AG08395 (cell line): ENCODE data around the gene CDCA8.
"Not testable (repeated sequence)": the region's sequence is repeated elsewhere in the genome, so short reads cannot be mapped to it uniquely, and the experiment has no call there.

Experiments
- DNase-seq: peaks from one replicate; pipeline ENCODE4 v3.0.0; 2012; ENCODE audit warnings: mixed read lengths, low spot score

CDCA8 gene

DNA sequence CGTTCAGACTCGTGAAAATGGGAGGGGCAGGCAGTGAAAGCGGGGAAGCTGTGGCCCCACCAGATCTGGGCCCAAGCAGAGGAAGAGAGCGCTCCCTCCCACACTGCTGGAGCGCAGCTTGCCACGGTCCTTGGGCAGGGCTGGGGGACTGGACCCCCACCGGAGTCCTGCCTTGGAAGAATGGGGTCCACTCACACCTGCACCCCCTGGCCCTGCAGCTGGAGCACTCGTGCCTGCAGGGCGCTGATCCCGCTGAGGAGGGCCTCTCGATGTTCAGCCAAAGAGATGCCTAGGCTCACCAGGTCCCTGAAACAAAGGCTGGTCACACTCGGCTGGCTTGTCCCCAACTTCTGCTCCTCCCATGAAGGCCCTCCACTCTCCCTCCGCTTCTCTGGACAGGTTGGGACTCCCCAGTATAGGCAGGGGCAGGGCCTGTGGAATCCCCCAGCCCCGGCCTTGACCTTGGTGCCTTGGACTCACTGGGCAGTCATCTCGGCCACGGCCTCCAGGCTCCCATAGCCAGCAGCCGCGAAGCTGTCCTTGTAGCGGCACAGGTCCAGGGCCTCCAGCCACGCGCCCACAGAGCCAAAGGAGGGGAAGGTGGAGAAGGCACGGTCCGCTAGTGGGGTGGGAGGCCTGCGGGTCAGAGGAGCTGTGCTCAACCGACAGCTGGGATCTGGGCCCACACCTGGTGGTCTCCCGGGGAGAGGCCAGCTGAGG, 26.0 kb downstream of the CDCA8 start:
- DNase-seq: no peak

DNA sequence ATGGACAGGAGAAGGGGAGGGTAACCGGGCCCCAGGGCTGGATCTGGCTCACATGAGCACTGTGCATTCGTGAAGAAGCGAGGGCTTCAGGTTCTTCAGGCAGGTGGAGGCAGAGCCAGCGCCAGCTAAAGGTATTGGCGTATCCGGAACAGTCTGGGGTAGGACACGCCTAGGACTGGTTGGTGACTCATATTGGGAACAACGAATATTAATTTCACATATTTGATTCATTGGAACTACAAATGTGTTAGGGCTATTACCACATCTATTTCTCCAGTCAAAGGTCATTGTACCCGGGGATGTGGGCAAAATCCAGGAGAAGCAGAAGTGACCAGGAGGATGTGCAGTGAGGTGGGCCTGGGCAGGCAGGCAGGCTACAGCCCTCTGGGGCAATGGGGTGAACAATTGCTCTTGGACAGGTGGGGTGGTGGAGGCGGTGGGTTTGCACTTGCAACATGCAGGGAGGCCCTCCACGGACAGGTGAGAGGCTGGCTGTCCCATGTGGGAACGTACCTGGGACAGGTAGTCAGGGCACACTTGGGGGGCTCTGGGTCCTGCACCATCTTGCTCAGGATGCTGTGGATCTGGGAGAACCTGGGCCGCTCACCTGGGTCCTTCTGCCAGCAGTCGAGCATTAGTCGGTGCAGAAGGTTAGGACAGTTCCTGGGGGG, 26.7 kb downstream of the CDCA8 start:
- no peak for DNase-seq

DNA sequence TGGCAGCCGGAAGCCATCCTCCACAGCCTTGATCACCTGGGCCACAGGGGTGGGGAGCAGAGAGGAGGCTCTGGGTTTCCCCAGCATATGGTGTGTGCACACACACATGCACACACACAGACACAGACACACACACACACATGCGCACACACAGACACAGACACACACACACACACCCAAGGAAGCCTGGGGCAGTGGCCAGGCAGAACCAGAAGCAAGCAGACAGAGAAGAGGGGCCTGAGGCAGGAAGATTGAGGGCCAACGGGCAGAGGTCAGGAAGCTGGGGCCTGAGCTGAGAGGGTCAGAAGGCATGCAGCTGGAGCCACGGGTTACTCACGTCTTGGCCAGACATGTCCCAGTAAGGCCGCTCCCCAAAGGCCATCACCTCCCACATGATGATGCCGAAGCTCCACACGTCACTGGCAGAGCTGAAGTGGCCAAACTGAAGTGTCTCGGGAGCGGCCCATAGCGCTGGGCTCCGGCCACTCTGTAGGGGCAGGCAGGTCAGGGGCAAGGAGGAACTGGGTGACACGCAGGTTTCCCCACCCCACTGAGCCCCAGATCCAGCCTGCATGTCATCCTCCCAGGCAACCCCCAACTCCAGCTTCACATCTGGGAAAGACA, 27.4 kb downstream of the CDCA8 start:
- DNase-seq: no peak

DNA sequence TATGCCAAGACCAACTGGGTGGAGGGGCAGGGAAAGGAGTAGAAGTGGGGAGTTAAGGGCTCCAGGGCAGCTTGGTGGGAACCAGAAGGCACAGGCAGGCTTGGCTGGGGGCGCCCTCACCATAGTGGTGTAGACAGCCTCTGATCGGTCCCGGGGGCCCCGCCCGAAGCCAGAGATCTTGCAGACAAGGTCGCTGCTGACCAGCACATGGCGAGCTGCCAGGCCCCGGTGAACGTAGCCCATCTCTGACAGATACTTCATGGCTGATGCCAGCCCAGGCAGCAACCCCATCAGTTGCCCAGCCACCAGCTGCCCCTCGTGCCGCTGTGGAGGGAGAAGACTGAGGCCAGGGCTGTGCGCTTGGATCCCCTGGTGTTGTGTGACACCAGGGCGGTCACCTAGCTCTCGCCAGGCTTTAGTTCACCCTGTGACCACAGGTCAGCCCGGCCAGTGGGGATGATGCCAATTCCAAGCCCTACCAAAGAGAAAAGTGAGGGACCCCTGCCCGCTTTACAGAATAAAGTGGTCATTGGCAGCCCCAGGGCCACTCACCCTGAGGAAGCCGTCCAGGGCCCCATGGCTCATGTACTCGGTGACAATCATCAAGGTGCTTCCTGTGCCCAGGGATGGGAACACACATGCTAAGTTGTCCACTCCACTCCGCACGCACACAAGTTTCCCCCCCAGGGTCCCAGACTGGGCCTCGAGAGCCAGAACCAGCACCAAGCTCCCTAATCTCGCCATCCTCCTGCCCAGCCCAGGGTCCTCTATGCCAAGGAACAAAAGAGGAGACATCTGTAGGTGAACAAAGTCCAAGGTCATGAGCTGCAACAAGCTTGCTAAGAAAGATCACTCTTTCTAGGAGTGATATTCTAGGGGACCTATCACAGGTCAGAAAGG, 28.2 kb downstream of the CDCA8 start:
- no peak for DNase-seq

DNA sequence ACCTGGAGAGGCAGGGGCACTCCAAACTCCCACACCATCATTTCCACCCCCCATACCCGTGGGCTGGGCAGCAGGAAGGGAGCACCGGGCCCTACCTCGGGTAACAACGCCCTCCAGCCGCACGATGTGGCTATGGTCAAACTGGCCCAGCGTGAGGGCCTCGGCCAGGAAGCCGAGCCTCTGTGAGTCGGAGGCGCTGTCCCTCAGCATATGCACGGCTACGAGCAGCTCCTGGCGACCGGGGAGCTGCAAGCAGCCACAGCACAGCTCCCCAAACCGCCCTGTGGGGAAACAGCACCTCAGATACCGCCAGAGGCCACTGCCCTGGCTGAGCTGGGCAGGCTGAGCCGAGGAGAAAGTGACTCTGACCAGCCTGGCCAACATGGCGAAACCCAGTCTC, 29.2 kb downstream of the CDCA8 start:
- no peak for DNase-seq

DNA sequence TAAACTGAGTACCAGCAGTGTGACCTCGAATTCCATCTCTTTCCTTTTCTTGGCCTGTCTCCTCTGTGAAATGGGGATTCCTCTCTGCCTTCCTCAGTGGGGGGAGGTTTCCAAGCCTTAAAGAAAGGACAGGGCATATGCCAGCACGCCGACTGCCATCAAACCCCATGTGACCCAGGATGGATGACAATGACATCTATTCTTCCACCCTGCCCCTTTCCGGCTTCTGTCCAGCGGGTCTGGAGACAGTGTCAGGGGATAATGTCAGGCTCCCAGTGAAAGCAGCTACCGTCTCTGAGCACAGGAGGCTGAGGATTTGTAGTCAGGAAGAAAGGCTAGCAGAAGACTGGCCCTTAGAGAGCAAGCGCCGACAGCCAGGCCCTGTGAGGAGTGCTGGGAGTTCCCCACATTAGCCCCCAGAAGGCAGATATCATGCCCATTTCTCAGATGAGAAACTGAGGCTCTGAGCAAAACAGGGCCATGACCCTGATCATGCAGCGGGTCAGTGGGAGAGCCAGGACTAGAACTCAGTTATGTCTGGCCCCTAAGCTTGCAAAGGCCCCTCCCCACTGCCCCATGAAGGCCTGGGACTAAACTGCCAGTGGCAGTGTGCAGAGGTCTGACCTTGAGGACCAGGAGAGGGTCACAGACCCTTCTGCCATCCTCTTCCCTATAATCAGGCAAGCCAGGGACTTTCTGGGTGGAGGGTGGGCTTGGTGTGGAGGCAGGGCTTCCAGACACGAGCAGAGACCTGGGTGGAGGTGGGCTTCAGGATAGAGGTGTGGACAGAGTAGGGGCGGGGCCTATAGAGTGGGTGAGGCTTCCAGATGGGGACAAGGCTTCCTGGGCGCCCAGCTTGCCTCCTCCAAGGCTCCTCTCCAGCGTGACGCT, 30.1 kb downstream of the CDCA8 start:
- DNase-seq: no peak

DNA sequence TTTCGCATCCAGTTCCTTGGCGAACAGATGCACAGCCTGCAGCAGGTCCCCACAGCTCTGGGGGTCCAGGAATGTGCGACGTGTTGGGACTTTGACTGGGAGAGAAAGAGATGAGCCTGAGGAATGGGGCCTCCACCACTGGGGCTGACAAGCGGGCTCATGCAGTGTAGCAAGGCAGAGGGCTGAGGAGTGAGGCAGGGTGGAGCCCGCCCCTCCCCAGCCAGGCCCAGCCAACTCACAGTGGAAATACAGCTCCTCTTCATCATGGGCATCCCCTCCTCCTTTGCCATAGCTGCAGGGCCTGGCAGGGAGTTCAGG, 30.7 kb downstream of the CDCA8 start:
- no peak for DNase-seq

DNA sequence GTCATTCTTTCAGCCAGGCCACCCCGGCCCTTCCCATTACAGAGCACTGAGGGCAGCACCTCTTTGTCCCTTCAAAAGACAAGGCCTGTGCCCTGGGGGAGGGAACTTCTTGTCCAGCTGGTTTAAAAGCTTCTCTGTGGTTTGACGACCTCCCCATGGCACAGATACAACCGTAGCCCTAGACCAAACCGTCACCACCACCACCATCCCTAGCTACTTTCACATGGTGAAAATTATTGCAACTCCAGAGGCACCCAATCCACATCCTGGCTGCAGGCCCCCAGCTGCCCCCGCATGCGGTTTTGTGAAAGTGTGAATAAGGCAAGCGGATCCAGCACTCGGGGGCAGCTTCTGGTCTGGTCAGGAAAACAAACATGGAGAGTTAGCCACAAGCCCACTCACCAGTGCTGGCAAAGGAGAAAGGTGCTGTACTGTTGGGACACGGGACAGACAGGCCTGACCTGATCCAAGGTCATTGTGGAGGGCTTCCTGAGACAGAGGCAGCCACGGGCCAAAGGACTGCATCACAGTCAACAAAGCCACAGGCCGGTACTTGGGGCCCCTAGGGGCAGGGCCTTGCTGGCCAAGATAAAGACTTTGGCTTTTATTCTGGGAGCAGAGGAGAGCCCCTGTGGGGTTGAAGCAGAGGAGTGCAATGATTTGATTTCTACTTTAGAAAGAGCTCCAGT, 31.2 kb downstream of the CDCA8 start:
- no peak for DNase-seq

DNA sequence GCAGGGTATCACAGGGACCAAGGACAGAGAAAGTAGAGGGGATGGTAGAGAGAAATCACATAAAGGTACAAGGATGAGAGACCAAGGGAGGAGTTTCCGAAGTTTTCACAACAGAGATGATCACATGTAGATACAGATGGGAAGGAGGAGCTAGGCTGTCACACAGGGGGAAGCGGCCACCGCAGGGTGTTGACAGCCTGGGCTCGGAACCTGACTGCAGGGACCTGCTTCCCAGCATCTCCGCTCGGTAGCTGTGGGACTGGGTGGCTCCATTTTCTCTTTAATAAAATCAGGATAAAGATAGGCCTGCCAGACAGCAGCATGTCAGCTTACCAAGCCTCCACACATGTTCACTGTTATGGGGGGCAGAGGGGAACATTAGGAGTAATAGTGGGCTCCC, 32.3 kb downstream of the CDCA8 start:
- DNase-seq: no peak

DNA sequence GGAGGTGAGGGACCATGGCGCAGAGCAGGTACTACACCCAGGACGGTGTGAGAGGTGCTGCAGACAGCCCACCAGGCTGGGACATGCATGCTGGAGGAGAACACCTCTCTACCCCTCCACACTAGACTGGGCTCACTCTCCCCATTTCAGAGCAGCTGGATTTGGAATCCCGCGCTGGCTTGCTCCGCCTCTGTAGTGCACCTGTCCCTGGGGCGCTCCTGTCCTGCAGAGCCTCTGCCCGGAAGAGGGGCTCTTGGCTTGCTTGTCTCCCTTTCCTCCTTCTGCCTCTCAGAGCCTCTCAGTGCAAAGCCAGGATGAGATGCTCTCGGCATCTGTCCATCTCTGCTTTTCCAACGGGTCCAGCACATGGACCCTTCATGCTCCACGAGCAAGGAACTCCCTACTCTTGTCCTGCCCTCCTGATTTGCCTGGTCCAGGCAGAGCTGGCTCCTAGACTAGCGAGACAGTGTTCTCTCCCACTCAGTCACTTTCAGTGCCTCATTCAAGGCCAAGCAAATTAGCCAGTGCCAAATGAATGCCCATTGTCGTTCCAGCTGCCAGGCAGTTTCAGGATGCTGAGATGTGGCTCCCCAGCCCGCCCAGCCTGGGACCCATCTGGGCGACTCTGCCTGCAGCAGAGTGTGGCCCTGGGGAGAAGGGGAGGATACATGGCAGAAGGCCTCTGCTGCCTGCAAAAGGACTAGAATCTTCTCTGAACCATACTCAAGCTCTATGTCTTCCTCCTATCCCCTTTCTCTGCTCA, 33.7 kb downstream of the CDCA8 start:
- no peak for DNase-seq

DNA sequence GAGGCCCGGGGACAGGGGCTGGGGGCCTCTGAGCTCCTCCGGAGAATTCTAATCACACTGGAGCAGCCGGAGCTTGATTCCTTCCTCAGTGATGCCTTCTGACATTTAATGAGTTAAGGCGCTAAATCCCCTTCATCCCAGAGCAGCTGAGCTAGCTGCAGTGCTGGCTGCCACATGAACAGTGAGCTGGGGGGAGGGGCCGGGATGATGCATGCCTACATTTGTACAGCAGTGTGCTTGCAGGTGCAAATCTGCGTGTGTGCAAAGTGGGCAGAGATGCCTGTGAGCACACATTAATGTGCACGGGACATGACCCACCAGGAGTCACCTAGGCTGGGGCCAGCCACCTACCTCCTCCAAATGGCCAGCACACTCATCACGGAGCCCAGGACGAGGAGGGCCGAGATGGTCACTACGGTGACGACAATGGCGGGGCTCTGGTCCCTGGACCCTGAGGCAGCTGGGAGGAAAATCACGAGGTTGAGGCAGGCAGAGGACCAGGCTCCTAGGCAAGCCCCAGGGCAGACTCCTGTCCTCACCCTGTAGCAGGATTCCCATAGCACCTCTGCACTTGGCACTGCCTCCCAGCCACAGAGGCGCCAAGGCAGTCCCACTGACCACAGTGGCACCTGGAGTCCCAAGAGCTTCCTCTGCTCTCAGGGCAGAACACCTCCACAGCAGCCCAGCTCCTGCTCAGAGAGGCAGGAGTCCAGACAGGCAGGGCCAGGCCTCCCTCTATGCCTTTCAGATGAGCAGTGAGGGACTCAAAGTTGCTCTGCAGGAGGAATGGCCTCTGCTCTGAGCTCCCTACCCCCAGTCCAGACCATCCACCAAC, 34.7 kb downstream of the CDCA8 start:
- DNase-seq: no peak

DNA sequence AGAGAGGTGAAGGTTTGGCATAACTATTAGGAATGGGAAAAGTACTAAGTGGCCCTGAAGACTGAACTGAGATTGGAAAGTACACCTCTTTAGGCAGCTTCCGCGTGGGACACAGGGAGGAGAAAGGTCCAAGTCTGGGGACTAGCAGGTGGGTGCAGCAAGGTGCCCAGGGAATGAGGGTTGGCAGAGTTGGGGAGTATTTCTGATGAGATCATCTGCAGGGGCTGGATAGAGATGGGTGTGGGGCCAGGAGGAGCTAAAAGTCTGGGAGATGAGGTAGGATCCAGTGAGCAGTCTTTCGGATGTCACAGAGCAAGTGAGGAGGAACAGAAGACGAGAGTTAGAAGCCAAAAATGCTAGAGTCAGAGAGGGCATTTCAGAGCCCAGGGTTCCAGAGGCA, 36.1 kb downstream of the CDCA8 start:
- no peak for DNase-seq

DNA sequence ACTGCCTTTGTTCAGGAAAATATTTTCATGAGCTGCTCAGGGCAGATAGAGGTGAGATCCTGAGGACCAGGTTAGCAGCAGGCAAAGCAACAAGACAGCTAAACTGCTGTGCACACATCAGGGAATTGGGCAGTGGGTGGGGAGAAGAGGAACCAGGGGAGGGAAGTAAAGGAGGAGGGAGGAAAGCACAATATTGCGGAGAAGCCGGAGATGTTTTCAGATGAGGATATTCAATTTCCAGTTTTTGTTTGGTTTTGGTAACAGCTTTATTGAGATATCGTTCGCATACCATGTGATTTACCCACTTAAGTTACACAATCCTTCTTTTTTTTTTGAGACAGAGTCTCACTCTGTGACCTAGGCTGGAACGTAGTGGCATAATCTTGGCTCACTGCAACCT, 38.1 kb downstream of the CDCA8 start:
- DNase-seq: no peak

DNA sequence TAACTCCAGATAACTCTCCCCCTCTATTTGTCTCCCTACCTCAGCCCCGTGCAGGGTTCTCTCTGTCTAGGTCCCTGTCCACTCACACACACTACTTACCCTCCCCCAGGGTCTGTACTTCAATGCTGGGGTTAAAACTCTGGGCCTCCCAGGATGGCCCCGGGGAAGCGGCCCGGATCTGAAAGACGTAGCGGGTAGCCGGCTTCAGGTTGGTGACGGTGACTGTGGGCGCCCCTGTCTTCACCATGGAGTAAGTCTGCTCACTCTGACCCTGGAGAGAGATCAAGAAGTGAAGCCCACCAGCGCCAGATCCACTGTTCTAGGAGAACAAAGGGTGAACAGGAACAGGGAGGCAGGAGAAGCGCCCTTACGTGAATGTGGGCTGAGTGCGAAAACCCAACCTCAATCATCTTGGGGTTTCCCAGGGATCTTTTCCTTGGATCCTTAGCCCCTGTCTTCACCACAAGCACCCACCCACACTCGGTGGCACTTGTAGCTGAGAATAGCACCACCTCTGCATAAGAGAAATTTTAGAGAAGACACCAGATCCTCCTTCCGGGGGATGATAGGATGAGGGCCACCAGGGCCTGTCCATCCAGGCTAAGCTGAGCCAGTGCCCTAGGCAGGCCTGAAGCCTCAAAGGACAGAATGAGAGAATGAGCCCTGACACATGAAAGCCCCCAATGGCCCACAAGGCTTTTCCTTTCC, 39.1 kb downstream of the CDCA8 start:
- no peak for DNase-seq

DNA sequence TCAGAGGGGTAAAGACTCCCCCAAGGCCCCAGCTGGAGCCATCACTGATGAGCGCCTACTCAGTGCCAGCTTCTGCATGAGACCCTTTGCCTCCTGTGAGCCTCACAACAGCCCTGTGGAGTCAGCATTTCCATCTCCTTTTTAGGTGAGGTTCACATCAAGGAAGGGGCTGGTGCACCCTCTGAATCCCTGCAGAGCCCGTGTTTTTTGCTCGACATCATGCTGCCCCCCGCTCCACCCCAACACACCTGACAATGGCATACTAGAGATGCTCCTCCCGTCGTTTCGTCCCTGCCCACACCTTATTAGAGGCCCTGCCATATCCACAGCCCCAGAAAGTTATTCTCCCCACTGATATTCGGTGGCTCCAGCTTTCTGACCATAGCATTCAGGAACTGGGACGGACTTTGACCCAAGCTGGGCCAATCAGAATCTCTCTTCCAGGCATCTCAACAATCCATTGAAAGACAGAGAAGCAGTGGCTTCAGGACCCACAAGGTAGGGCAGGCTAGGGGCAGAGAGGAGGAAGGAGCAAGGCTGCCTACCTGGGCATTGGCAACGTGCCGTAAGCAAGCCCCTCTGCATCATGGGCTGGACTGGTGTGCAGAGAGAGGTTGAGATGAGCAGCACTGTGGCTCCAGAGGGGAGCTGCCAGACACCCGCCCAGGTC, 39.9 kb downstream of the CDCA8 start:
- DNase-seq: no peak

DNA sequence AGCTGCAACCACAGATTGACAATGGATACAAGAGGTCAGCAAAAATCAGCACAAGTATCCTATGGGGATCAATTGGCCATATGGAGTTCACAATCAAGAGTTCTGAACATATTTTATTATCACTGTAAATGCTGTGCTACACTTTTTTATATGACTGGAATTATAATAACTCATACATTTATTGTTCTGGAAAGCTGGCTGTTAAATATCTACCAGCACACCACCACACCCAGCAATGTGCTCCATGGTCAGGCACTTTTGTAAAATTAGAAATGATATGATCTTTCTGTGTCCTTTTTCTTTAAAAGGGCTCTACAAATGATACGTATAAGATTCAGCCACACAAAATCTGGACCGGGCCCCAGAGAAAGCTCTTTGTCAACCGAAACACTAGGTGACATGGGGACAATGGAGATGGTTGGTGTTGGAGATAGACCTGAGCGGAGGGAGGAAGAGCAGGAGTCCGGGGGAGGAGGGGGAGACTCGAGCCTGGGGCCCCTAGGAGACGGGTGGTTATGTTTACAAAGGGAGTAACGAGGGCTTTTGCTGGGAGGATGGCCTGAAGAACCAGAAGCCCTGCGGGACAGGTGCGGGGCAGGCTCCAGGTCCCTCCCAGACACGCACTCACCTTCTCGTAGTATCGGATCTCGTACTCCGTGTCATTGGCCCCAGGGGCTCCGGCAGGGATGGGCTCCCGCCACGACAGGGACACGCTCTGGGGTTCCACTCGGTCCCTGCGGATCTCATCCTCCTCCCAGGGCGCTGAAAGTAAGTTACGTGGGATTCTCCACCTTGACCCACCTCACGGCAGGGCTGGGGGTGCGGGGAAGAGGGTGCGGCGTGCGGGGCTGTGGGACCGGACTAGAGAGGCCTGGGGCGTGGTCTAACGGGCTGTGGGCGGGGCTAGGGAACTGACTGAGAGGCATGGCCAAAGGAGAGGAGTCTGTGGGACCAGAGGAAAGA, 42.6 kb downstream of the CDCA8 start:
- no peak for DNase-seq

DNA sequence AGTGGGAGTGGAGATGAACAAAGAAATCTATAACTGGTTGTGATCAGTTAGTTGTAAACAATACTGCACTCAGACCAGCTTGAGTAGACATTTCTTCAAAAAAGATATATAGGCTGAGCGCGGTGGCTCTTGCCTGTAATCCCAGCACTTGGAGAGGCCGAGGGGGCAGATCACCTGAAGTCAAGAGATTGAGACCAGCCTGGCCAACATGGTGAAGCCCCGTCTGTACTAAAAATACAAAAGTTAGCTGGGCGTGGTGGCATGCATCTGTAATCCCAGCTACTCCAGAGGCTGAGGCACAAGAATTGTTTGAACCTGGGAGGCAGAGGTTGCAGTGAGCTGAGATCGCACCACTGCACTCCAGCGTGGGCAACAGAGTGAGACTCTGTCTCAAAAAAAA, 45.7 kb downstream of the CDCA8 start:
- DNase-seq: not testable (repeated sequence)
